Measurements from ENCODE around the gene RRP1. TPM values are rescaled to one million over a fixed set of nuclear protein-coding genes. Genes with fewer than 3 reads are reported as not detected.

Gene RRP1
- total and polyA plus RNA-seq, 9 of the 15 experiments (the other 6 are each of a cell fraction or from before 2014, with no cell fraction given) = 0.89 to 105 (median 51.6) TPM

- peak; percentile 90 for TF ChIP-seq MBD2 (IDR thresholded peaks at IDR 0.05; ENCODE audit: borderline replicate concordance, low read depth)
- TF ChIP-seq FOXJ3 (CRISPR knock-in tag; IDR thresholded peaks at IDR 0.05) = no peak
- peak; percentile 74 for TF ChIP-seq NEUROD1 (IDR thresholded peaks at IDR 0.05; ENCODE audit: borderline replicate concordance, low read depth, low read length, partially characterized antibody)
- no peak for TF ChIP-seq ZNF551 (CRISPR knock-in tag; IDR thresholded peaks at IDR 0.05)
- peak; percentile 68; the same call in 1 of the 2 replicates for TF ChIP-seq CHD2 (IDR thresholded peaks at IDR 0.05; ENCODE audit: low read depth, low read length)
- no peak for TF ChIP-seq ZNF143 (CRISPR knock-in tag; IDR thresholded peaks at IDR 0.05)
- no peak for TF ChIP-seq SREBF2 (CRISPR knock-in tag; IDR thresholded peaks at IDR 0.05)
- peak; percentile 78 for TF ChIP-seq LEF1 (IDR thresholded peaks at IDR 0.05)
- peak; percentile 50 for TF ChIP-seq RBM22 (IDR thresholded peaks at IDR 0.05; ENCODE audit: low read depth, low read length, poor library complexity, severe bottlenecking)
- TF ChIP-seq SFPQ (IDR thresholded peaks at IDR 0.05; ENCODE audit: low read depth, low read length) = no peak
- TF ChIP-seq FOS (IDR thresholded peaks at IDR 0.05; ENCODE audit: extremely low read depth, insufficient read length) = peak; percentile 98
- TF ChIP-seq NFYB (IDR thresholded peaks at IDR 0.05; ENCODE audit: extremely low read depth, insufficient read length) = peak; percentile 94
- no peak for TF ChIP-seq MGA (IDR thresholded peaks at IDR 0.05)
- TF ChIP-seq ZSCAN32 (CRISPR knock-in tag; IDR thresholded peaks at IDR 0.05) = no peak
Measured at GRCh38 chr21:43754948-43755781, 34.2 kb upstream of the RRP1 start (continued).

All from K562 (cell line).